Stimulated activated CD8-positive, alpha-beta memory T cell treated with anti-CD3 and anti-CD28 coated beads, Interleukin-15, amount 100 ng/mL, for 24 hours (primary cell): ENCODE results near the gene ARL4A.
A peak's percentile ranks its signal among the peaks of the same experiment; 100 is the strongest.
"Not testable (repeated sequence)": the region's sequence is repeated elsewhere in the genome, so short reads cannot be mapped to it uniquely, and the experiment has no call there.

Source experiments
- DNase-seq: peaks from one replicate; pipeline ENCODE4 v3.0.0-alpha.2; 2020; ENCODE audit warnings: low read depth

Gene ARL4A

DNA sequence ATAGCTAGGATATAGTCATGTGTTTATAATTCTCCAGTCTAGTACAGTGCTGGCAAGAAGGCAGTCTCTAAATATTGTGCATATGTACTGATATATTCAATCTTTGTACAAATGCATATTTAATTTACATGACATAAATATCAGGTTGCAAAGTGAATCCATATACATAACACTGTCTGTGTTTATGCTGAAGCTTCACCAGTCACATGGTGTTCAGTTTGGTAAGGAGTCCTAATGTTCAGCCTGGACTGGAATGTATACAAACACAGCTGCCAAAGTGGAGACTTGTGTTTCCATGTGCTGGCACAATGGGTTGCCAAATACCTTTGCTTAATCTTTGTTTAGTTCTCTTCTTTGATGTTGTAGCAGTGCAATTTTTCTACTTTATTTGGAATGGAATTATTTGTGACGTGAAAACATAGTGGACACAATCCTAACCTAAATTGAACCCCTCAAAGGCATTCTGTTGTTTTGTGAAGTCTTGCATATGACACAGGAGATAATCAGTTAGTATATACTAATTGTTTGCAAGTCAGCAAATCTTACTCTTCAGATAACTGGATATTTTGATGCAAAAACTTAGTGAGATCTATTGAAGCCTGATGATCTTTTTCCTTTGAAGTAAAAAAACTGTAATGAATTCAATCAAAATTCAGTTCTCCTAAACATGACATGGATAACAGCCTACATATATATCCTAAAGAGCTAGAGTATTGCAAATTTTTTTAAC lies 17.3 kb upstream of the ARL4A start:
- no peak for DNase-seq

DNA sequence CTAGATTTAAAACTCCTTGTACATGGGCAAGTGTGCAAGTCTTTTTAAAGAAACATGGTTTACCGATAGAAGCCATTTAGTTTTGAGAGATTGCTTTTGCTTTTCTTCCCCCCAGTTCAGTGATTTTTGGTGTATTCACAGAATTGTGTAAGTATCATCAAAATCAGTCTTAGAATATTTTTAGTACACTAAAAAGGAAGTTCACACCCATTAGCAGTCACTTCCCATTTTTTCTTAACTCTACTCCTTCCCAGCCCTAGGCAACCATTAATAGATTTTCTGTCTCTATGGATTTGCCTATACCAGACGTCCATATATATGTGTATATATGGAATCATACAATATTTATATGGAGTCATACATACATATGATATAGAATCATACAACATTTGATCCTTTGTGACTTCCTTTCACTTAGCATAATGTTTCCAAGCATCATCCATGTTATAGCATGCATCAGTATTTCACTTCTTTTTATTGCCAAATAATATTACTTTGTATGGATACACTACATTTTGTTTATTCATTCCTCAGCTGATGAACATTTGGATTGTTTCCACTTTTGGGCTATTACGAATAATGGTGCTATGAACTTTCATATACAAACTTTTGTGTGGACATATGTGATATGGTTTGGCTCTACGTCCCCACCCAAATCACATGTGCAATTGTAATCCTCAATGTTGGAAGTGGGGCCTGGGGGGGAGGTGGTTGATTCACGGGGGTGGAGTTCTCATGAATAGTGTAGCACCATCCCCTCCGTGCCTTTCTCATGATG lies 16.5 kb upstream of the ARL4A start:
- no peak for DNase-seq

DNA sequence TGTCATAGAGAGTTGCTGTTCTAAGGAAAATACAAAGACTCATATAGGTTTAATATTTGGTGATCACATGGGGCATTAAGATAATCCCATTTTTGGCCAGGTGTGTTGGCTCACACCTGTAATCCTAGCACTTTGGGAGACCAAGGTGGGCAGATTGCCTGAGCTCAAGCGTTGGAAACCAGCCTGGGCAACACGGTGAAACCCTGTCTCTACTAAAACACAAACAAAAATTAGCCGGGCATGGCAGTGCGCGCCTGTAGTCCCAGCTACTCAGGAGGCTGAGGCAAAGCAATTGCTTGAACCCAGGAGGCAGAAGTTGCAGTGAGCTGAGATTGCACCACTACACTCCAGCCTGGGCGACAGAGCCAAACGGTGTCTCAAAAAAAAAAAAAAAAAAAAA lies 14.0 kb upstream of the ARL4A start:
- DNase-seq, result not testable (repeated sequence)

DNA sequence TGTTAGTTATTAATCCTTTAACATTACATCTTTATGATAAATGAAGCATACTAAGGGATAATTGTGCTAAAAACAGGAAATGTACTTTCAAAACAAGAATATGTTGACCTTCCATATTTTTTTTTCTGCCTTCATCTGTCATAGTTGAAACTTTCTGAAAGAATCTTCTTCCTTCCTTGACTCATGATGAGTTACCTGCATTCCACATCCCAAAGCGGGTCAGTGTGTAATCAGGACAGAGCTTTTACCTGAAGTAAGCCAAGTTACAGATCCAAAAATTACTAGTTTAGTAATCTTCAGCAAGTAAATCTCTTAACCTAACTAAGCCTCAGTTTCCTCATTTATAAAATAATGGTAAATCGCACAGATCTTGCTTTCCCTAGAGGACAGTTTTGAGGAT lies 13.4 kb upstream of the ARL4A start:
- DNase-seq, result no peak

DNA sequence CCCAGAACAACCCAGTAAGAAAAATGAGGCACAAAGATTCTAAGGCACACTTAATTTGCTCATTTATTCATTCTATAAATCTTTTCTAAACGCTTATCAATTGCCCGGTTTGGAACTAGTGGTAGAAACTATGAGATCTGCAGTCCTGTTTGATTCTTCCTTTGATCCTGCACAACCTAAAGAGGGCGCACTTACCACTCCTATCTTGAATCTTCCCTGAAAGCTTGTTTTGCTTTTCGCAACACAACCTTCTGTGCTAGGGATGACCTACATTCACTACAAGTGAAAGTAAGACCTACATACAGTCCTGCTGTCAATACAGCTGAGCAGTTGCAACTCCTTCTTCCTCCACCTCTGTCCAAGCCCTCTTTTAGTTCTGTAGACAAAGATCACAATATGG lies 12.6 kb upstream of the ARL4A start:
- DNase-seq, result no peak

DNA sequence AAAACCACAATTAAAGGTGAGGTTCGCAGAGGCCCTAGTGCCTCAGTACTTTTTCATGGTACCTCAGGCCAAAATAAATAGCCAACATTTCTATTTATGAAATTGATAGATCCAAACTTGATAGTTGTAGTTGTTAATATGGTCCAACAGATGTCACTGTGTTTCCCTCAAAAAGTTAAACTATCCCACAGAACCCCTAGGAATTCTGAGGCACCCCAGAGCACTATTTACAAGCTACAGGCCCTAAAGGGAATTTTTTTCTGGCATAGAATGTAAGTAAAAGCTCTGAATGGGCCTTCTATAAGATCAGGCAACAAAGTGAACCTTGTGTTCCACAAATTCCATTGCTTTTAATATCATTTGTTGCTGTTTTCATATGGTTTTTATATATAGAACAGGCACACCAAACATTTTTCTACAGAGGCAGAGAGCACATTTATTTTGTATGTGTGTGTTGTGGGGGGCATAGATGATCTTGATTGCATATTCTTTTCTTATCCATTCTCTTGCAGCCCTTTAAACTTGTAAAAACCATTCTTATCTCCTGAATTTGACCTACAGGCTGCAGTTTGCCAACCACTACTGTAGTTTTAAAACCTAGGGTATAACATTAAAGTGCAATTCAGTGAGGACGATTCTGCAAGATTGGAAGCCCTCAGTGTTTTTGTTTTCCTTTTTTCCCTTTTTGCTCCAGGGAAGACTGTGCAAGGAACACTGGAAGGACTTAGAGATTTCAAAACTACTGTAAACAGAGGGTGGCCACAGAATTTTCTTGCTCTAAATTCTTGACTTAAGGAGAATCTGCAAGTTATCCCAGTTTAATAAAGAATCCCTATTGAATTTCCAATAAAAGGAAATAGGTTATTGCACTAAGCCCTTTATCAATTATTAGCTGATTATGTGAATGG lies 3.5 kb upstream of the ARL4A start:
- DNase-seq, result no peak

DNA sequence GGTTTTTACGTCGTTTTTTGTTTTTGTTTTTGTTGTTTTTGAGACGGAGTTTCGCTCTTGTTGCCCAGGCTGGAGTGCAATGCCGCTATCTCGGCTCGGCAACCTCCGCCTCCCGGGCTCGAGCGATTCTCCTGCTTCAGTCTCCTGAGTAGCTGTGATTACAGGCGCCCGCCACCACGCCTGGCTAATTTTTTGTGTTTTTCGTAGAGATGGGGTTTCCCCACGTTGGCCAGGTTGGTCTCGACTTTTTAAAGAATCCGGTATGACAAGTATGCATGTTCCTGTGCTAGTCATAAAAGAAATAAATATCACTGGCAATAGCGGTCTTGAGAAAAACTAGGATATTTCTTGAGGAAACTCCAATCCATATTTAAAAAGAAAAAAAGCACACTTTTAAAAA lies 2.7 kb upstream of the ARL4A start:
- DNase-seq, result no peak

DNA sequence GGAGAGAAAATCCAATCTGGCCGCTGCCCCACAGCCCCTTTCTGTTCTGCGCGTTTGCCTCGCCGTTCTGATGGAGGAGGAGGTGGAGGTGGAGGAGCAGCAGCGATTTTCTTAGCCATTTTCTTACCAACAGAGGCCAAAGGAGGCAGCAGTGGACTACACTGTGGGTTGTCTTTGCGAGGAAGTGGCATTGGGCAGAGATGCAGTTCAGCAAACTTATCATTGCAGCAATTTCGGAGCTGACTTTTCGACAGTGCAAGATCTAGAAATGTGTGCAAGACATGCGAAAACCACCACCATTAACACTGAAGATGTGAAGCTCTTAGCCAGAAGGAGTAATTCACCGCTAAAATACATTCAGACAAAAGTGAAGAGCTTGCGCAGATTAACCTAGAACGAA lies 1.9 kb upstream of the ARL4A start:
- DNase-seq, result no peak

DNA sequence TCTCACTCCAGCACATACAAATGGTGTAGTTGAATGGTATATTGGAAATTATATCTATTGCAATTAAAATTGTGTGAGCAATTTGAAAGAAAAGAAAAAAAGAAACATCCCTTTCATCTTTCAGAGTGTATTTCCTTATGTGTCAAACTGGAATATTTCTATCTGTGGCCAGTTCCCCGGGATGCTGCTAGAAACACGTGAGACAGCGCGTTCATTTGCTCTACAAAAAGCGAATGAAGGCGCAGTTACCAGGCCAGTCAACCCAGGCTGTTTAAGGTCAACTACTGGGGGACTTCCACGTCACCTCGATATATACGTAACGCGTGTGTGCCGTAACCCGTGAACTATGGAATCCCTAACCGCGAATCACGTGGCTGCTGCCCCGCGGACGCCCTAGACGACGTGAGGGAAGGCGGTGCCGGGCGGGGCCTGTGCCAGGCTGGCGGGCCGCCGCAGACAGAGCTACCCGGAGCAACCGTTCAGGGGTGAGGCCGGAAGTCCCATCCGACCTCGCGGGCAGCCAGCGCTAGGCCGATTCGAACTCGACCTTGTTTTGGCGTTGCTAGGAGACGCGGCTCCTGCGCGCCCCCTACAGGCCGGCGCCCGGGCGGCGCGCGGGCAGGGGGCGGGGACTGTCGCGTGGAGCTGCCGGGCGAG lies 1.1 kb upstream of the ARL4A start:
- DNase-seq, result peak; percentile 93

DNA sequence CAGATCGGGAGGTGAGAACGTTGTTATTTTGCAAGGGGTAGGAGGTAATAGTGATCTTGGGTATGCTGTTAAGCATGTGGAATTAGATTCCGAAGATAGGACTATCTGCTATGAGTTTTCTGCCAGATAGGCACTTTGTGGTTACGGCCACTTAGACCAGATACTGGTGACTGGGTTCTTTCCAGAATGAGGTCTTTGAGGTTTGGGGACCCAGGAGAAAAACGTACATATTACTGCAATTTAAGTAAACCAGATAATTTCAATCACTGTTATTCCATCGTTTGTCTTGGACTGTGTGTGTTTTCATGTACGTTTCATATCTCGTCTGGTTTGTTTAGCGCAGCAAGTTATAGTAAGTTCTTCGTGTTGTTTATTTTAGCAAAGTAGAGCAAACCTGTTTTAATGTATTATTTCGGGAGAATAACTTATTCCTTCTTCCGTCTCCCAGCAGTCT lies 312 bp downstream of the ARL4A start:
- no peak for DNase-seq

DNA sequence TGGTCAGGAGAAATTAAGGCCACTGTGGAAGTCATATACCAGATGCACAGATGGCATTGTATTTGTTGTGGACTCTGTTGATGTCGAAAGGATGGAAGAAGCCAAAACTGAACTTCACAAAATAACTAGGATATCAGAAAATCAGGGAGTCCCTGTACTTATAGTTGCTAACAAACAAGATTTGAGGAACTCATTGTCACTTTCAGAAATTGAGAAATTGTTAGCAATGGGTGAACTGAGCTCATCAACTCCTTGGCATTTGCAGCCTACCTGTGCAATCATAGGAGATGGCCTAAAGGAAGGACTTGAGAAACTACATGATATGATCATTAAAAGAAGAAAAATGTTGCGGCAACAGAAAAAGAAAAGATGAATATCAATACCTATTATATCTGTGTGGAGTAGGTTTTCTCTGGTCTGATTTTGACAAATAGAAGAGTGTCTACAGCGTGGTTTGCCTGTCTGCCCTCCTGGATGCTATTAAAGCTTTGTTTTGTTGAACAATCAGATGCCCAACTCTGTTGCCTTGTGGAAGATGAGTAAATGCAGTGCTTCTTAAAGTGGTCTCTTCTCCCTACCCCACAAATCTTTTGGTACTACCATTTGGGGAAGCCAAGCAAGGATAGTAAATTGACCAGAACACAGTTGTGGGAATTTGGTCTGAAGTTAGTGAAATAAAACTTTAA lies 1.2 kb downstream of the ARL4A start:
- DNase-seq, result not testable (repeated sequence)

DNA sequence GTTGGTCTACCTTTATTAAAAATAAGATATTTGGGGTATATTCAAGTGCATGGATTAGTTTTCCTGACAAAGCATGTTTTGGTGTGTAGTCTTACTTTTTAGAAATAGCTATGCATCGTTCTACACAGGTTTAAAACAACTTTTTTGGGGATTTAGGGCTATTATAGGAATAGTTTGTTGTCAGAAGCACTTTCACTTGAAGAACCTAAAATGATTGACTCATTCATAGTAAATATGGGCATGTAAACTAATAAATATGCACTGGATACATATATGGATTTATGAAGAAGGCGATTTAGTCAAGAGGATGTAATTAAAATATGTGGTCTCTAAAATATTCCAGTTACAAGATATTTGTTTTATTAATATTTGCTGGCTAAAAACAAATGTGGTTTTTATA lies 2.0 kb downstream of the ARL4A start:
- no peak for DNase-seq

DNA sequence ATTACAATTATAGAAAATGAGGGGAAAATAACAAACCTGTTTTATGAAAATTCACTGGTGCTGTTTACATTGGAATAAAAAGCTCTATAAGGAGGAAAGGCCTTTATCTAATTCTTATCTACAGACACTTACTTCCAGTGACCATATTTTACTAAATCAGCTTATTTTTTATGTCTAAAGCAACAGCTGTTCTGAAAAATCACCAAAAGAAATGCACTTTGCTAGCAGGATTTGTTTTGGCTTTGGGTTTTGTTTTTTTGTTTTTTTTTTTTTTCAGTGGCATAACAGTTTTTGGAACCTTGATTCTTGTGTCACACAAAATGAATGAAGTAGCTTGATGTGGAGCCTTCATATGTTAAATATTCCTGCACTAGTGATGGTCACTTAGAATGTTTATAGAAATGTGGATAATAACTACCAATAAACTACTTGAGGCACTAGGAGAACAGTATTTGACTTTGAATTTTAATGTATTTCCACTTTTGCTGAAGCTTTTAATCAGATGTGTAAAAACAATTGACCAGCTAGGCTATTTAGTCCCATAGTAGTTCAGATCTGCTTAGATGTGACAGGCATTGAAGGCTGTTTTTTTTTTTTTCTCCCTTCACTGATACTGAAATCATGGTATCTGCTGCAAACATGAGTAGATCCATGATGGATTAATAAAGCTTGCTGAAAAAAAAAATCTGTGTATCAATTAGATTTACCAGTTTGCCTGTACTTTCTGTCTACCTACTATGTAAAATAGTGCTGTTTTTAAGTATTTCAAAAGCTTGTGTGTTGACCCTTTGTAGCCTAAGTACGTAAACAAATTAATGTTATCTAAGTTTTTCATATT lies 2.8 kb downstream of the ARL4A start:
- no peak for DNase-seq

DNA sequence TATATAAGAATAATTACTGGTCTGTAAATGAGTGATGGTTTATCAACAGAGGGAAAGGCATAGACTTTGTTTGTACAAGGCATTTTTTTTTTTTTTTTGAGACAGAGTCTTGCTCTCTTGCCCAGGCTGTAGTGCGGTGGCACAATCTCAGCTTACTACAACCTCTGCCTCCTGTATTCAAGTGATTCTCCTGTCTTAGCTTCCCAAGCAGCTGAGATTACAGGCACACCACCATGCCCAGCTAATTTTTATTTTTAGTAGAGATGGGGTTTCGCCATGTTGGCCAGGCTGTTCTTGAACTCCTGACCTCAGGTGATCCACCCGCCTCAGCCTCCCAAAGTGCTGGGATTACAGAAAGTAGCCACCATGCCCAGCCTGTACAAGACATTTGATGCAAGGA lies 4.0 kb downstream of the ARL4A start:
- DNase-seq, result not testable (repeated sequence)

DNA sequence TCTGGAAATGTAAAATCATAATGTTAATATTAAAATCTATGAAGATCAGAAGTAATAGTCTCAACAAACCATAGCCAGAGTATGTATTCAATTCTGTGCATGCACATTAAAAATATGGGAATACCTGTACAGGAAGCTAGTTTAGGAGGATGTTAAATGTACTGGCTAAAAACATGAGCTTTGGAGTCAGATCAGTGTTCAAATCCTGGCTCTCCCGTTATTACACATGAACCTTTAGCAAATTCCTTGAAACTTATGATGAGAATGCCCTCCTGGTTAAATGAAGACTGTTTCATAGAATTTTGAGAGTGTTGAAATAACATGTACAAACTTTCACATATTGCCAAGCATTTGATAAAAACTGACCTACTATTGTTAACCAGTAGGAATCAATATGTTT lies 4.6 kb downstream of the ARL4A start:
- no peak for DNase-seq

DNA sequence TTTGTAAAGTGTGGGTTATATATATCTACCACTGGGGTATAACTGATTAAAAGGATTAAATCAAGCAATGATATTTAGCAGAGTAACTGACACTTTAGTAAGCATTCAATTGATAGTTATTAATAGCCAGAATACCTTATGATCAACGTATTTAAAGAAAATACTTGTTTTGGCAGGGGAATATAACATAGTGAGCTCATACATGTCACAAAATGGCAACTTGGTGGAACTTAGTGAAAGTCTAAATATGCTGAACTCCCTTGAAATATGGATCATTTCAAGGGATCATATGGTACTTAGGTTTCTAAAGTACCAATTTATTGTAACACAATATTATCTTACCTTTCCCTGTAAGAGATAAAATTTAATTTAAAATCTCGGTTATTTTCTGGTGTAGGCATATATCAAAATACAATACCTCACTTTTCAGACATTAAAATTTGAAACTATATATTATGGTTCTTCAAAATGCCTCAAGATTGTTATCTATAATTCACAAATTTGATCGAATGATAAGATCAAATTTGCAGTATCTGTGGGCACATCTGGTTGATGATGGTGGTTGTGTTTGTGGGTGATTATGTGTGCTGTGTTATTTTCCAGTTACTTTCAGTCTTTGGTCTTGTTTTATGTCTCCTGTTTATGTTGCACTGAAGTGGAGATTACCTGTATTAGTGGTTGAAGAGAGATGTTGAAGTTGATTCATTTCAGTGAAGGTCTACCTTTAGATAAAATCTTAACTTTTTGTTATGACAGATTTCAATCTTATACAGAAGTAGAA lies 5.2 kb downstream of the ARL4A start:
- no peak for DNase-seq

DNA sequence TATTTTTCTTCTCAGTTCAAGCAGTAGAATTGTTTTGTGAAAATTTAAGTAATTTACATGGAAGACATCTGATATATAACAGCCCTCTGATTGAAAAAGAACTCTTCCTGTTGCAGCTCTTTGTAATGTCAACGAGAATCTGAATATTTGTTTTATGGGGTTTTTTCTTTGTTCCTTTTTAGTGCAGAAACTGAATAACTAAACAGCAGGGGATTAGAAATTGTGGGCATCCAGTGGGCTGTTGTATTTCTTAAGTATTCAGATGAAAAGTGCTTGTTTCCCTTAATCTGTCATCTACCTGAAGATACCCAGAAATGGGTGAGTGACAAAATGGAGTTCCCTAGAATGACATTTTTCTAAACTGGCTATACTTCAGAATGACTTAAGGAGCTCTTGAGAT lies 7.4 kb downstream of the ARL4A start:
- no peak for DNase-seq

DNA sequence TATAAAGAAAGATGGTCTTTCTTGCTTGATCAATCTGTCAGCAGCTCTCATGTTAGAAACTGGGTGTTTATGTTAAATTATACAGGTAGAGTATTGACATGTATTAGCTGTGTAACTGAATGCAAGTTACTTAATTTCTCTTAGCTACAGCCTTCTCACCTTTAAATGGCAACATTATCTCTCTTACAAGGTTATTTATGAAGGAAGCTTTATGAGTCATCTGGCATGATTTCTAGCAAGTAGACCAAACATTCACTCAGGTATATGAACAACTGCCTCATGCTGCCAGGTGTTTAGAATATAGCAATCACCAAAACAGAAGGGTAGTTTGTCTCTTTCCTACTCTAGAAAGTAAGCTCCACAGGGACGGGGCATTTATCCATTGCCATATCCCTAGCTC lies 8.5 kb downstream of the ARL4A start:
- no peak for DNase-seq

DNA sequence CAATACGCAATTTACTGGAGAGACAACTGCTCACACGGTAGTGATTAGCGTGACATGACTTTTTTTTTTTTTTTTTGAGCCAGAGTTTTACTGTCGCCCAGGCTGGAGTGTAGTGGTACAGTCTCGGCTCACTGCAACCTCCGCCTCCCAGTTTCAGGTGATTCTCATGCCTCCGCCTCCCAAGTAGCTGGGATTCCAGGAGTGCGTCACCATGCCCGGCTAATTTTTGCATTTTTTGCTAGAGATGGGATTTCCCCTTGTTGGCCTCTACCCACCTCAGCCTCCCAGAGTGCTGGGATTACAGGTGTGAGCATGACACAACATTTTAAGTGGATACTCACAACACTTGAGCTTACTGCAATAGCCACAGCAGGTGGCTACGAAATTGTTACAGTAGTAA lies 11.9 kb downstream of the ARL4A start:
- DNase-seq, result no peak

DNA sequence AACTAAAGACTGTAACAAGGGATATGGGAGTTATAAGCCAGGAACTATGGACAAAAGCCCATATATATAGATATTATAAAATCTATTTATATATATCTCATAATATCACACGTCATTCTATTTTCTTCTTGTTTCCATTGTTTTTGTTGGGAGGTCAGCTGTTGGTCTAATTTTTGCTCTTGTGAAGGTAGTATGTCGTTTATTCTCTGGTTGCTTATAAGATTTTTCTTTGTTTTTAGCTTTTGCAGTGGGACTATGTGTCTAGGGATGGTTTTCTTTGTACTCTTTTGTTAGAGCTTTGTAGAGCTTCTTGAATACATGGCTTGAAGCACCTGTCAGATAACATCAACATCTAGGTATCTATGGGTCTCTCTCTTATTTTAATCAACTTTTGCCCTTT lies 14.0 kb downstream of the ARL4A start:
- DNase-seq, result no peak
